ENCODE measurements around the gene KLF3.

- TF ChIP-seq EZH2phosphoT487 (IDR thresholded peaks at IDR 0.05; ENCODE audit: insufficient read depth, low read depth) (no peak), EZH2 (IDR thresholded peaks at IDR 0.05; ENCODE audit: insufficient read depth, poor library complexity, severe bottlenecking) (no peak)
Observed at GRCh38 chr4:38647101-38647819, 16.7 kb upstream of the KLF3 start.
